ENCODE results near the gene NFATC1.

DNA sequence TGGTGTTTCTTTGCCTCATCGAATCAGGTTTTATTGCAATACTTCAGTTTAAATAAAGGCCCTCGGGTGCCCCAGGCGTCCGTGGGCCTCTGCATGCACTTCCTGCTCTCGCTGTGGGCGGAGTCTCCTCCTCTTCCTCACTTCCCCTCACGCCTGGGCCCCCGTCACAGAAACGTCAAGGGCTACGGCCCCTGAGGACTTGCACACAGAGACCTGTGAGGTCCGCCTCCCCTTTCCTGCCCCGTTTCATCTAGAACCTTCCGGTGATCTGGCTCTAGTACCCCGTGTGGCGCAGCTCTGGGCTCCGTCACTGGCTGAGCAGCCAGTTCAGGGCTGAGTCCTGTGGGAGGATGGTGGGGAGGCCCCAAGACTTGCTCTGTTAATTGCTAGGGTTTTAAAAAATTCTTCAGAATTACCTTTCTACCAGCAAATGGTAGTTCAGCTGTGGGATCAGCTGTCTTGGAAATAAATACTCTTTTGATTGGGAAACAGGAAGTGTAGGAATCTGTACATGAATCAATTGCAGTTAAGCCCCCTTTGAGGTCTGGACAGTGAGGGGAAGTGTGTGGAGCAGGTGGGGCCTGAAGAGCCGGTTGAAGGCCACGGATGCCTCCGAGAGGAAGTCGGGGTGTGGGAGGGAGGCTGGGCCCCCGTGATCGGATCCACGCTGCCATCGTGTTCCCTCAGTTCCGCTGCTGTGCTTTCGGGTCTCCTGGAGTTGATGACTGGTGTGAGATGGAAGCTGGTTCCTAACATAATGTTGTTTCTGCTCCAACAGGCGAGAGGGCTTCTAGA, 10.2 kb downstream of the NFATC1 start:
- no peak for TF ChIP-seq CTCF (IDR thresholded peaks at IDR 0.05; ENCODE audit: low read depth, low read length, poor library complexity, severe bottlenecking)
- TF ChIP-seq EZH2phosphoT487 (IDR thresholded peaks at IDR 0.05; ENCODE audit: borderline replicate concordance, low read length), result no peak
